KMS-11 (cell line): ENCODE measurements around the gene PLEKHA5.

ENCODE experiments used
- H2AFZ ChIP-seq: fragments of 200-600 bp; sonication (generic); 2 replicates; pipeline ENCODE4 v1.6.1; 2016; ENCODE audit warnings: antibody characterized with exemption, mixed run types, low read depth
- H3K27ac ChIP-seq: fragments of 200-600 bp; sonication (generic); 2 replicates; pipeline ENCODE4 v1.6.1; 2016; ENCODE audit warnings: mild to moderate bottlenecking, mixed run types
- H3K27me3 ChIP-seq: fragments of 200-600 bp; sonication (generic); 2 replicates; pipeline ENCODE4 v1.6.1; 2017; ENCODE audit warnings: mild to moderate bottlenecking, low read depth, mixed run types, moderate library complexity; ENCODE audit not compliant: insufficient read depth
- H3K36me3 ChIP-seq: fragments of 200-600 bp; sonication (generic); 2 replicates; pipeline ENCODE4 v1.6.1; 2017; ENCODE audit warnings: mild to moderate bottlenecking, mixed run types; ENCODE audit not compliant: insufficient read depth
- H3K4me1 ChIP-seq: fragments of 200-600 bp; sonication (generic); 2 replicates; pipeline ENCODE4 v1.6.1; 2016; ENCODE audit warnings: mild to moderate bottlenecking, low read depth, mixed run types; ENCODE audit not compliant: poor library complexity, severe bottlenecking
- H3K4me2 ChIP-seq: fragments of 200-600 bp; sonication (generic); 2 replicates; pipeline ENCODE4 v1.7.0; 2016; ENCODE audit warnings: mild to moderate bottlenecking, mixed run types
- H3K4me3 ChIP-seq: fragments of 200-600 bp; sonication (generic); IDR thresholded peaks from 2 replicates; pipeline ENCODE4 v1.6.1; 2017; ENCODE audit warnings: low read depth, low read length, mixed read lengths; ENCODE audit not compliant: insufficient read depth
- H3K79me2 ChIP-seq: fragments of 200-600 bp; sonication (generic); 2 replicates; pipeline ENCODE4 v1.6.1; 2016; ENCODE audit warnings: low read depth, mixed run types; ENCODE audit not compliant: insufficient read depth
- H3K9ac ChIP-seq: fragments of 200-600 bp; sonication (generic); 2 replicates; pipeline ENCODE4 v1.6.1; 2016; ENCODE audit warnings: mild to moderate bottlenecking, mixed run types
- H4K20me1 ChIP-seq: fragments of 200-600 bp; sonication (generic); 2 replicates; pipeline ENCODE4 v1.6.1; 2016; ENCODE audit warnings: mild to moderate bottlenecking, mixed run types; ENCODE audit not compliant: insufficient read depth
- CTCF ChIP-seq: fragments of 200-600 bp; sonication (generic); conservative IDR thresholded peaks from 2 replicates; pipeline ENCODE4 v1.6.1; 2017; ENCODE audit warnings: low read depth, mild to moderate bottlenecking, antibody characterized with exemption, low read length, moderate library complexity, mixed read lengths

The PLEKHA5 gene

DNA sequence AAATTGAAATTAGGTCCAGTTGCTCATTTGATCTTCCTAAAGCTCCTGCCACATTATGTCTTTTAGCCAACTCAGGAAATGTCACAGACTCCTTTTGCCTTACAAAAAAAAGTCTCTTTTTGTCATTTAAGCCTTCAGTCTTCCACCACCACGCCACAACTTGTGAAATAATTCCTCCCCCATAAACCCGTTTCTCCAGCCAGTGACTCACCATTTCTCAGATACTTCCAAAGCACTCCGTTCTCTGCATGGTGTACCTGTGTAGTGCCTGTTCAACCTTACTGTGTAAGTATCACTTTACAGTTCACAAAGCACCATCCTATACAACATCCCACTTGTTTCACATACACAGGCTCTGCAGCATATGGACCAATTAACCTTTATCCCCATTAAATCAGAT is 170.2 kb downstream of the PLEKHA5 start:
- Histone ChIP-seq H3K27ac (no peak overlapping the region), H4K20me1 (no peaks in the 10 kb centered on the region), H2AFZ (no peak overlapping the region), H3K79me2 (no peaks in the 10 kb centered on the region), H3K4me2 (no peak overlapping the region), H3K9ac (no peak overlapping the region), H3K4me1 (no peaks in the 10 kb centered on the region), H3K4me3 (no peak overlapping the region), H3K36me3 (no peaks in the 10 kb centered on the region), H3K27me3 (no peaks in the 10 kb centered on the region)
- TF ChIP-seq CTCF, result no peak

DNA sequence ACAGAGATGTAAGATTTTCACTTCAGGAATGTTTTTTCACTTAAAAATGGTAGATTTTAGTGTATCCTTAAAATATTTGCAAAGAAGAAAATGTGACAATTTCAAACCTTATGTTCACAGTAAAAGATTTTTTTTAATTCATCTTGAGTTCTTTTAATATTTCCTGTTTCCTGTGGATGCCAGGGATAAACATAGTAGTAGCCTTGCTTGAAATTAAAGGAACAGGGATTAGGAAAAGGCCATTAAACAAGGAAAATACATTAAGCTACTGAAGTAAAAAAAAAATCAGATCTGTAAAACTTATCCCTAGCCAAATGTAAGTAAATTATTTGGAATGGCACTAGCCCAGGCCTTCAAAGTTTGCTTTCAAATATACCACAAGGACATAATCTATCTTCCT is 171.7 kb downstream of the PLEKHA5 start:
- H4K20me1 ChIP-seq, result no peaks in the 10 kb centered on the region
- H2AFZ ChIP-seq, result no peak overlapping the region
- no peak for TF ChIP-seq CTCF
- no peak overlapping the region for H3K4me2 ChIP-seq
- H3K27me3 ChIP-seq, result no peaks in the 10 kb centered on the region
- H3K4me3 ChIP-seq, result no peak overlapping the region
- no peak overlapping the region for H3K9ac ChIP-seq
- H3K27ac ChIP-seq, result no peak overlapping the region
- H3K36me3 ChIP-seq, result no peaks in the 10 kb centered on the region
- no peaks in the 10 kb centered on the region for H3K79me2 ChIP-seq
- no peaks in the 10 kb centered on the region for H3K4me1 ChIP-seq

DNA sequence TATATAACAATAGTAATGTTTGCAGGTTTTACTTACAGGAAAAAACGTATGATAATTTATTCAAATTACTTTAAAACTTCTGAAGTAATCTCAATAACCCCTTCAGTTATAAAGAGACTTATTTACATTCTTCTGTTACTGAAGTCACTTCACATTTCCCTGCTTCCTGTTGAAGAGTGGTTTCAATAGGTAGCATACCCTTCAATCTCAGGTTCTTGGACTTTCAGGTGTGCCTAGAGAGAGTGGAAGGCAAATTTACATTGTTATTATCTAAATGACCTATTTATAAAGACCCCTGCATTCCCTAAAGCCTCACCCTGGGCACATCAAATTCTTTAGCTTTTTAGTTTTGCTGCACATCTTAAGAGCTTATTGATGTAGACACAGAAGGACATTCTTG is 172.2 kb downstream of the PLEKHA5 start:
- no peak for TF ChIP-seq CTCF
- H3K79me2 ChIP-seq, result no peaks in the 10 kb centered on the region
- no peaks in the 10 kb centered on the region for H4K20me1 ChIP-seq
- H3K9ac ChIP-seq, result no peak overlapping the region
- H3K4me3 ChIP-seq, result no peak overlapping the region
- H2AFZ ChIP-seq, result no peak overlapping the region
- no peaks in the 10 kb centered on the region for H3K4me1 ChIP-seq
- no peak overlapping the region for H3K4me2 ChIP-seq
- no peak overlapping the region for H3K27ac ChIP-seq
- H3K27me3 ChIP-seq, result no peaks in the 10 kb centered on the region
- no peaks in the 10 kb centered on the region for H3K36me3 ChIP-seq

DNA sequence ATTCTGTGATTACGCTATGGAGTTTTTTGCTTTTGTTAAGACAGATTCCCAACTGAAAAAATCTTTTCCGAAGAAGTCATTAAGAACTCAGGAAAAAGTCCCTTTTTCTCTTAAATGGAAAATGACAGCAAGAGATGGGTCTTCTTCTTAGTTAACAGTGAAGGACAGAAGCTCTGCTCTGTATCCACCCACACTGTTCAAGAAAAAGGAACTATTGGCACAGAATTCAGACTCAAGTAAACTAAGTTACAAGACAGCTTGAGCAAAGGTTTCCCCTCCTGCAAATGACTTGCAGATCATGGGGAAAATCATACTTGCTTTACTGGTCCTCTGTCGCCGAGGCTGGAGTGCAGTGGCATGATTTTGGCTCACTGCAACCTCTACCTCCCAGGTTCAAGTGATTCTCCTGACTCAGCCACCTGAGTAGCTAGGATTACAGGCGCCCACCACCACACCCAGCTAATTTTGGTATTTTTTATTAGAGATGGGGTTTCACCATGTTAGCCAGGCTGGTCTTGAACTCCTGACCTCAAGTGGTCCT is 172.6 kb downstream of the PLEKHA5 start:
- no peaks in the 10 kb centered on the region for H3K4me1 ChIP-seq
- H3K36me3 ChIP-seq, result no peaks in the 10 kb centered on the region
- H3K79me2 ChIP-seq, result no peaks in the 10 kb centered on the region
- no peak overlapping the region for H2AFZ ChIP-seq
- no peak for TF ChIP-seq CTCF
- H3K27ac ChIP-seq, result no peak overlapping the region
- H3K4me3 ChIP-seq, result no peak overlapping the region
- H4K20me1 ChIP-seq, result no peaks in the 10 kb centered on the region
- H3K27me3 ChIP-seq, result no peaks in the 10 kb centered on the region
- H3K9ac ChIP-seq, result no peak overlapping the region
- no peak overlapping the region for H3K4me2 ChIP-seq
